ENCODE measurements around the gene PPP2R2B.
A peak's percentile ranks its signal among the peaks of the same experiment; 100 is the strongest.

PPP2R2B gene

GRCh38 chr5:146920351-146920881, 41.9 kb upstream of the PPP2R2B start:
- Histone ChIP-seq H4K20me1 (ENCODE audit: insufficient read depth, low read length) (no peaks in the 10 kb centered on the region), H3K4me1 (ENCODE audit: low read length) (no peaks in the 10 kb centered on the region), H3K9me3 (replicated peaks; ENCODE audit: insufficient read depth, low read length) (no peaks in the 10 kb centered on the region), H3K27me3 (replicated peaks; ENCODE audit: insufficient read depth, low read length) (no peaks in the 10 kb centered on the region), H3K79me2 (ENCODE audit: low read length) (no peaks in the 10 kb centered on the region), H3K36me3 (replicated peaks; ENCODE audit: insufficient read depth, low read length) (no peaks in the 10 kb centered on the region), H3K4me2 (ENCODE audit: low read depth, low read length) (no peak overlapping the region), H3K4me3 (ENCODE audit: low read length) (no peak overlapping the region), H3F3A (ENCODE audit: insufficient read depth, low read length) (no peaks in the 10 kb centered on the region), H2AFZ (ENCODE audit: low read length) (no peak overlapping the region), H3K27ac (ENCODE audit: low read length) (no peak overlapping the region), H3K9ac (ENCODE audit: low read length) (no peak overlapping the region), H3K9me2 (replicated peaks; ENCODE audit: insufficient read depth, low read length) (no peaks in the 10 kb centered on the region)
- TF ChIP-seq CTCF (IDR thresholded peaks at IDR 0.05; ENCODE audit: low read length) (no peak), EZH2phosphoT487 (IDR thresholded peaks at IDR 0.05; ENCODE audit: low read length) (no peak), EZH2 (optimal IDR thresholded peaks at IDR 0.05; ENCODE audit: low read depth, low read length) (no peak)
- no peak for DNase-seq

GRCh38 chr5:146919304-146919703, 40.7 kb upstream of the PPP2R2B start:
- no peaks in the 10 kb centered on the region for H3K36me3 ChIP-seq (replicated peaks; ENCODE audit: insufficient read depth, low read length)
- DNase-seq: peak; percentile 30
- H3K9me3 ChIP-seq (replicated peaks; ENCODE audit: insufficient read depth, low read length): no peaks in the 10 kb centered on the region
- H3K9ac ChIP-seq (ENCODE audit: low read length): no peak overlapping the region
- H3K4me3 ChIP-seq (ENCODE audit: low read length): no peak overlapping the region
- no peaks in the 10 kb centered on the region for H4K20me1 ChIP-seq (ENCODE audit: insufficient read depth, low read length)
- H3K79me2 ChIP-seq (ENCODE audit: low read length): no peaks in the 10 kb centered on the region
- no peak overlapping the region for H2AFZ ChIP-seq (ENCODE audit: low read length)
- no peak overlapping the region for H3K4me2 ChIP-seq (ENCODE audit: low read depth, low read length)
- H3K27me3 ChIP-seq (replicated peaks; ENCODE audit: insufficient read depth, low read length): no peaks in the 10 kb centered on the region
- H3F3A ChIP-seq (ENCODE audit: insufficient read depth, low read length): no peaks in the 10 kb centered on the region
- TF ChIP-seq EZH2phosphoT487 (IDR thresholded peaks at IDR 0.05; ENCODE audit: low read length): no peak
- no peak for TF ChIP-seq CTCF (IDR thresholded peaks at IDR 0.05; ENCODE audit: low read length)
- TF ChIP-seq EZH2 (optimal IDR thresholded peaks at IDR 0.05; ENCODE audit: low read depth, low read length): no peak
- no peak overlapping the region for H3K27ac ChIP-seq (ENCODE audit: low read length)
- H3K9me2 ChIP-seq (replicated peaks; ENCODE audit: insufficient read depth, low read length): no peaks in the 10 kb centered on the region
- H3K4me1 ChIP-seq (ENCODE audit: low read length): no peaks in the 10 kb centered on the region

DNA sequence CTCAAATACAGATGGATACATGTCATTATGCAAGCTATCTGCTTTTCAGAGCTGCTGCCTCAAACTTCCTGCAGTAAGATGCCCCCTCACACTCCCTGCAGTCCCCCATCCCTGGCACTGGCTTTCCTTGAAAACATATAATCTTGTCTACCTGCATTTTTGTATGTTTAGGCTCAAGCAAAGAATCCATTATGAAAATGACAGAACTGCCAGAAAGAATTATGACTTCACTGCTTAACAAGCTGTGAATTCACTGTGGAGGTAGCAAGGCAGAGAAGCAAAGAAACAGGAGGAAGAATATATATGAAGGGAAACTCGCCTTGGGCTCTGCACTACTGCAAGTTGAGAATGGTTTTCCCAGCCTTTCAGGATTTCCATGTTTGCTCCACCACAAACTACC, 39.4 kb upstream of the PPP2R2B start:
- Histone ChIP-seq H4K20me1 (ENCODE audit: insufficient read depth, low read length) (no peaks in the 10 kb centered on the region), H3K27me3 (replicated peaks; ENCODE audit: insufficient read depth, low read length) (no peaks in the 10 kb centered on the region), H3K9ac (ENCODE audit: low read length) (no peak overlapping the region), H3K9me3 (replicated peaks; ENCODE audit: insufficient read depth, low read length) (no peaks in the 10 kb centered on the region), H3F3A (ENCODE audit: insufficient read depth, low read length) (no peaks in the 10 kb centered on the region), H3K4me1 (ENCODE audit: low read length) (no peaks in the 10 kb centered on the region), H2AFZ (ENCODE audit: low read length) (no peak overlapping the region), H3K4me2 (ENCODE audit: low read depth, low read length) (no peak overlapping the region), H3K27ac (ENCODE audit: low read length) (no peak overlapping the region), H3K4me3 (ENCODE audit: low read length) (no peak overlapping the region), H3K9me2 (replicated peaks; ENCODE audit: insufficient read depth, low read length) (no peaks in the 10 kb centered on the region), H3K36me3 (replicated peaks; ENCODE audit: insufficient read depth, low read length) (no peaks in the 10 kb centered on the region), H3K79me2 (ENCODE audit: low read length) (no peaks in the 10 kb centered on the region)
- no peak for DNase-seq
- no peak for TF ChIP-seq EZH2 (optimal IDR thresholded peaks at IDR 0.05; ENCODE audit: low read depth, low read length)
- TF ChIP-seq CTCF (IDR thresholded peaks at IDR 0.05; ENCODE audit: low read length): no peak
- TF ChIP-seq EZH2phosphoT487 (IDR thresholded peaks at IDR 0.05; ENCODE audit: low read length): no peak
